ENCODE measurements around the gene KCNG2. TPM values are rescaled to one million over a fixed set of nuclear protein-coding genes. Genes with fewer than 3 reads are reported as not detected.

KCNG2 gene
- polyA plus RNA-seq, 1 donor from 2014 or later = not detected

GRCh38 chr18:79805211-79805887 lies 7.6 kb downstream of the KCNG2 start:
- TF ChIP-seq EZH2 (IDR thresholded peaks at IDR 0.05; ENCODE audit: borderline replicate concordance, insufficient read depth, low read length, poor library complexity, severe bottlenecking) (no peak), CTCF (IDR thresholded peaks at IDR 0.05; ENCODE audit: poor library complexity, severe bottlenecking) (no peak)
- Histone ChIP-seq H3K27me3 (ENCODE audit: insufficient read depth, low read depth, low read length) (peaks cover 4% of the 10 kb centered on the region), H3K9me3 (ENCODE audit: low read length) (no peaks in the 10 kb centered on the region), H3F3A (ENCODE audit: insufficient read depth, low read length, poor library complexity, severe bottlenecking) (no peaks in the 10 kb centered on the region), H3K79me2 (replicated peaks; ENCODE audit: insufficient read depth, low read length) (no peaks in the 10 kb centered on the region), H3K36me3 (ENCODE audit: insufficient read depth, low read length) (no peaks in the 10 kb centered on the region), H3K9me2 (ENCODE audit: insufficient read depth, low read length) (no peaks in the 10 kb centered on the region), H3K4me2 (ENCODE audit: low read length) (no peak overlapping the region), H3K9ac (ENCODE audit: low read length) (no peak overlapping the region), H4K20me1 (ENCODE audit: insufficient read depth) (no peaks in the 10 kb centered on the region), H3K4me3 (ENCODE audit: low read length) (no peak overlapping the region), H2AFZ (ENCODE audit: low read depth, low read length) (no peak overlapping the region), H3K27ac (ENCODE audit: low read length) (no peak overlapping the region)

- Histone ChIP-seq H4K20me1 (ENCODE audit: insufficient read depth) (no peaks in the 10 kb centered on the region), H3K4me3 (ENCODE audit: low read length) (no peak overlapping the region), H3F3A (ENCODE audit: insufficient read depth, low read length, poor library complexity, severe bottlenecking) (no peaks in the 10 kb centered on the region), H3K79me2 (replicated peaks; ENCODE audit: insufficient read depth, low read length) (no peaks in the 10 kb centered on the region), H3K9ac (ENCODE audit: low read length) (no peak overlapping the region), H3K36me3 (ENCODE audit: insufficient read depth, low read length) (no peaks in the 10 kb centered on the region), H3K9me2 (ENCODE audit: insufficient read depth, low read length) (no peaks in the 10 kb centered on the region), H3K27me3 (ENCODE audit: insufficient read depth, low read depth, low read length) (no peaks in the 10 kb centered on the region), H3K27ac (ENCODE audit: low read length) (no peak overlapping the region), H2AFZ (ENCODE audit: low read depth, low read length) (no peak overlapping the region), H3K9me3 (ENCODE audit: low read length) (no peaks in the 10 kb centered on the region), H3K4me2 (ENCODE audit: low read length) (no peak overlapping the region)
- no peak for TF ChIP-seq EZH2 (IDR thresholded peaks at IDR 0.05; ENCODE audit: borderline replicate concordance, insufficient read depth, low read length, poor library complexity, severe bottlenecking)
- no peak for TF ChIP-seq CTCF (IDR thresholded peaks at IDR 0.05; ENCODE audit: poor library complexity, severe bottlenecking)
- no peak for TF ChIP-seq SMC3 (conservative IDR thresholded peaks at IDR 0.05; ENCODE audit: poor library complexity)
- no peak for TF ChIP-seq TAF1 (IDR thresholded peaks at IDR 0.05; ENCODE audit: low read depth)
- no peak for TF ChIP-seq POLR2AphosphoS5 (IDR thresholded peaks at IDR 0.05)
- TF ChIP-seq RAD21 (conservative IDR thresholded peaks at IDR 0.05) = no peak
- TF ChIP-seq MXI1 (conservative IDR thresholded peaks at IDR 0.05; ENCODE audit: poor library complexity, severe bottlenecking) = no peak
Measured at GRCh38 chr18:79805926-79806487, 8.3 kb downstream of the KCNG2 start.
